Measurements from ENCODE around the gene MIF4GD. TPM values are rescaled to one million over a fixed set of nuclear protein-coding genes. Genes with fewer than 3 reads are reported as not detected.
"Not testable (repeated sequence)": the region's sequence is repeated elsewhere in the genome, so short reads cannot be mapped to it uniquely, and the experiment has no call there.

Gene MIF4GD
- polyA plus RNA-seq, 1 donor from 2014 or later: 27.7 TPM

GRCh38 chr17:75261336-75262111 lies 9.5 kb downstream of the MIF4GD start, which contains the start of the genes GGA3 and MRPS7:
TSS of gene GGA3 (minus strand) at chr17:75261606. CDS start at chr17:75261587, 19 bp downstream.
TSS of gene MRPS7 (plus strand) at chr17:75261879. CDS start at chr17:75261901, 22 bp downstream.
- Histone ChIP-seq H3K4me3 (ENCODE audit: low read length) (peak within 1 kb of the TSS; percentile 100), H3K36me3 (ENCODE audit: insufficient read depth, low read length) (no peaks in the 10 kb centered on the region), H3K9me3 (ENCODE audit: low read length) (no peaks in the 10 kb centered on the region), H2AFZ (ENCODE audit: low read depth, low read length) (peak within 1 kb of the TSS; percentile 93), H3K9me2 (ENCODE audit: insufficient read depth, low read length) (no peaks in the 10 kb centered on the region), H3K27me3 (ENCODE audit: insufficient read depth, low read depth, low read length) (no peaks in the 10 kb centered on the region), H3K27ac (ENCODE audit: low read length) (peak within 1 kb of the TSS; percentile 97), H3K9ac (ENCODE audit: low read length) (peak within 1 kb of the TSS; percentile 94), H3K79me2 (replicated peaks; ENCODE audit: insufficient read depth, low read length) (peaks cover 31% of the 10 kb centered on the region), H3K4me2 (ENCODE audit: low read length) (peak within 1 kb of the TSS; percentile 79), H3F3A (ENCODE audit: insufficient read depth, low read length, poor library complexity, severe bottlenecking) (no peaks in the 10 kb centered on the region), H4K20me1 (ENCODE audit: insufficient read depth) (no peaks in the 10 kb centered on the region)
- TF ChIP-seq MXI1 (conservative IDR thresholded peaks at IDR 0.05; ENCODE audit: poor library complexity, severe bottlenecking): peak; percentile 92
- peak; percentile 71 for TF ChIP-seq EP300 (conservative IDR thresholded peaks at IDR 0.05; ENCODE audit: poor library complexity, severe bottlenecking)
- no peak for TF ChIP-seq EZH2 (IDR thresholded peaks at IDR 0.05; ENCODE audit: borderline replicate concordance, insufficient read depth, low read length, poor library complexity, severe bottlenecking)
- no peak for TF ChIP-seq RAD21 (conservative IDR thresholded peaks at IDR 0.05)
- TF ChIP-seq SMC3 (conservative IDR thresholded peaks at IDR 0.05; ENCODE audit: poor library complexity): peak; percentile 39
- peak; percentile 79 for TF ChIP-seq TAF1 (IDR thresholded peaks at IDR 0.05; ENCODE audit: low read depth)
- TF ChIP-seq REST (IDR thresholded peaks at IDR 0.05; ENCODE audit: borderline replicate concordance): peak; percentile 88
- TF ChIP-seq POLR2AphosphoS5 (IDR thresholded peaks at IDR 0.05): peak; percentile 75

GRCh38 chr17:75260641-75261335 lies 10.2 kb downstream of the MIF4GD start:
- peak overlapping the region; percentile 100 for H3K4me3 ChIP-seq (ENCODE audit: low read length)
- TF ChIP-seq EP300 (conservative IDR thresholded peaks at IDR 0.05; ENCODE audit: poor library complexity, severe bottlenecking): no peak
- TF ChIP-seq REST (IDR thresholded peaks at IDR 0.05; ENCODE audit: borderline replicate concordance): no peak
- TF ChIP-seq CTCF (IDR thresholded peaks at IDR 0.05; ENCODE audit: poor library complexity, severe bottlenecking): peak; percentile 56
- peak; percentile 33 for TF ChIP-seq RAD21 (conservative IDR thresholded peaks at IDR 0.05)
- no peaks in the 10 kb centered on the region for H3K9me3 ChIP-seq (ENCODE audit: low read length)
- H3K9ac ChIP-seq (ENCODE audit: low read length): peak overlapping the region; percentile 94
- no peaks in the 10 kb centered on the region for H4K20me1 ChIP-seq (ENCODE audit: insufficient read depth)
- H3K27ac ChIP-seq (ENCODE audit: low read length): peak overlapping the region; percentile 97
- H3K27me3 ChIP-seq (ENCODE audit: insufficient read depth, low read depth, low read length): no peaks in the 10 kb centered on the region
- peaks cover 31% of the 10 kb centered on the region for H3K79me2 ChIP-seq (replicated peaks; ENCODE audit: insufficient read depth, low read length)
- no peaks in the 10 kb centered on the region for H3K9me2 ChIP-seq (ENCODE audit: insufficient read depth, low read length)
- H3F3A ChIP-seq (ENCODE audit: insufficient read depth, low read length, poor library complexity, severe bottlenecking): no peaks in the 10 kb centered on the region
- H3K36me3 ChIP-seq (ENCODE audit: insufficient read depth, low read length): no peaks in the 10 kb centered on the region
- H3K4me2 ChIP-seq (ENCODE audit: low read length): peak overlapping the region; percentile 66
- peak overlapping the region; percentile 93 for H2AFZ ChIP-seq (ENCODE audit: low read depth, low read length)

- H3K4me3 ChIP-seq (ENCODE audit: low read length); H4K20me1 ChIP-seq (ENCODE audit: insufficient read depth); H3F3A ChIP-seq (ENCODE audit: insufficient read depth, low read length, poor library complexity, severe bottlenecking); H3K9me3 ChIP-seq (ENCODE audit: low read length); H3K4me2 ChIP-seq (ENCODE audit: low read length); H2AFZ ChIP-seq (ENCODE audit: low read depth, low read length); H3K9ac ChIP-seq (ENCODE audit: low read length); H3K27me3 ChIP-seq (ENCODE audit: insufficient read depth, low read depth, low read length); H3K36me3 ChIP-seq (ENCODE audit: insufficient read depth, low read length); H3K9me2 ChIP-seq (ENCODE audit: insufficient read depth, low read length); H3K27ac ChIP-seq (ENCODE audit: low read length): not testable (repeated sequence)
- peaks cover 23% of the 10 kb centered on the region for H3K79me2 ChIP-seq (replicated peaks; ENCODE audit: insufficient read depth, low read length)
These were observed 13.8 kb downstream of the MIF4GD start for GRCh38 chr17:75257228-75257627.
